OCI-LY3 (cell line): ENCODE measurements around the gene GSN.

Experiments
- CTCF ChIP-seq: fragments of 200-600, 300-600 bp; sonication (generic); IDR thresholded peaks from 2 replicates; pipeline ENCODE4 v1.5.1; 2014; ENCODE audit warnings: antibody characterized with exemption, low read length, low read depth
- EZH2phosphoT487 ChIP-seq: fragments of 200-600 bp; shearing (Covaris generic); IDR thresholded peaks from 2 replicates; pipeline ENCODE4 v1.6.1; 2018; ENCODE audit warnings: antibody characterized with exemption, mixed run types, low read depth

- no peak for TF ChIP-seq CTCF
- no peak for TF ChIP-seq EZH2phosphoT487
Observed at GRCh38 chr9:121354141-121354540, 86.2 kb downstream of the GSN start.
